ENCODE measurements around the gene FAAP100.
A peak's percentile ranks its signal among the peaks of the same experiment; 100 is the strongest.

Gene FAAP100

GRCh38 chr17:81514739-81515529 lies 37.2 kb downstream of the FAAP100 start:
- H3K36me3 ChIP-seq (ENCODE audit: control insufficient read depth, insufficient read depth, low read length), result peaks cover 22% of the 10 kb centered on the region
- H3K9ac ChIP-seq (ENCODE audit: low read length), result peak overlapping the region; percentile 99
- no peaks in the 10 kb centered on the region for H3K9me3 ChIP-seq (ENCODE audit: control insufficient read depth, low read length)
- no peaks in the 10 kb centered on the region for H3K27me3 ChIP-seq (ENCODE audit: control insufficient read depth, insufficient read depth, low read length)
- peak overlapping the region; percentile 80 for H3K4me3 ChIP-seq (ENCODE audit: low read length)
- H3K4me1 ChIP-seq (ENCODE audit: control insufficient read depth, insufficient read depth, low read length), result peaks cover 43% of the 10 kb centered on the region

- H3K27me3 ChIP-seq (ENCODE audit: control insufficient read depth, insufficient read depth, low read length), result no peaks in the 10 kb centered on the region
- H3K4me3 ChIP-seq (ENCODE audit: low read length), result peak overlapping the region; percentile 73
- peak overlapping the region; percentile 99 for H3K9ac ChIP-seq (ENCODE audit: low read length)
- H3K36me3 ChIP-seq (ENCODE audit: control insufficient read depth, insufficient read depth, low read length), result peaks cover 27% of the 10 kb centered on the region
- no peaks in the 10 kb centered on the region for H3K9me3 ChIP-seq (ENCODE audit: control insufficient read depth, low read length)
- H3K4me1 ChIP-seq (ENCODE audit: control insufficient read depth, insufficient read depth, low read length), result peaks cover 40% of the 10 kb centered on the region
Observed at GRCh38 chr17:81514489-81514738, 37.7 kb downstream of the FAAP100 start.

- H3K27me3 ChIP-seq (ENCODE audit: control insufficient read depth, insufficient read depth, low read length), result no peaks in the 10 kb centered on the region
- peak overlapping the region; percentile 73 for H3K4me3 ChIP-seq (ENCODE audit: low read length)
- peak overlapping the region; percentile 99 for H3K9ac ChIP-seq (ENCODE audit: low read length)
- H3K9me3 ChIP-seq (ENCODE audit: control insufficient read depth, low read length), result no peaks in the 10 kb centered on the region
- peaks cover 28% of the 10 kb centered on the region for H3K36me3 ChIP-seq (ENCODE audit: control insufficient read depth, insufficient read depth, low read length)
- H3K4me1 ChIP-seq (ENCODE audit: control insufficient read depth, insufficient read depth, low read length), result peaks cover 41% of the 10 kb centered on the region
Observed at GRCh38 chr17:81513753-81514488, 38.2 kb downstream of the FAAP100 start.

- H3K27me3 ChIP-seq (ENCODE audit: control insufficient read depth, insufficient read depth, low read length), result no peaks in the 10 kb centered on the region
- H3K36me3 ChIP-seq (ENCODE audit: control insufficient read depth, insufficient read depth, low read length), result peaks cover 28% of the 10 kb centered on the region
- peak overlapping the region; percentile 99 for H3K9ac ChIP-seq (ENCODE audit: low read length)
- H3K4me3 ChIP-seq (ENCODE audit: low read length), result peak overlapping the region; percentile 73
- H3K4me1 ChIP-seq (ENCODE audit: control insufficient read depth, insufficient read depth, low read length), result peaks cover 38% of the 10 kb centered on the region
- no peaks in the 10 kb centered on the region for H3K9me3 ChIP-seq (ENCODE audit: control insufficient read depth, low read length)
Observed at GRCh38 chr17:81513372-81513752, 38.8 kb downstream of the FAAP100 start.

GRCh38 chr17:81512562-81513371 lies 39.4 kb downstream of the FAAP100 start, which contains the start of gene ACTG1:
Gene ACTG1, minus strand, starts transcription at chr17:81512799. Its CDS starts 445 bp downstream, at chr17:81512354.
- H3K9me3 ChIP-seq (ENCODE audit: control insufficient read depth, low read length), result no peaks in the 10 kb centered on the region
- peak within 1 kb of the TSS; percentile 92 for H3K4me3 ChIP-seq (ENCODE audit: low read length)
- peaks cover 32% of the 10 kb centered on the region for H3K4me1 ChIP-seq (ENCODE audit: control insufficient read depth, insufficient read depth, low read length)
- peak within 1 kb of the TSS; percentile 99 for H3K9ac ChIP-seq (ENCODE audit: low read length)
- peaks cover 28% of the 10 kb centered on the region for H3K36me3 ChIP-seq (ENCODE audit: control insufficient read depth, insufficient read depth, low read length)
- no peaks in the 10 kb centered on the region for H3K27me3 ChIP-seq (ENCODE audit: control insufficient read depth, insufficient read depth, low read length)

GRCh38 chr17:81511804-81512561 lies 40.2 kb downstream of the FAAP100 start:
- H3K4me3 ChIP-seq (ENCODE audit: low read length), result peak overlapping the region; percentile 92
- no peaks in the 10 kb centered on the region for H3K9me3 ChIP-seq (ENCODE audit: control insufficient read depth, low read length)
- H3K36me3 ChIP-seq (ENCODE audit: control insufficient read depth, insufficient read depth, low read length), result peaks cover 28% of the 10 kb centered on the region
- no peaks in the 10 kb centered on the region for H3K27me3 ChIP-seq (ENCODE audit: control insufficient read depth, insufficient read depth, low read length)
- peaks cover 26% of the 10 kb centered on the region for H3K4me1 ChIP-seq (ENCODE audit: control insufficient read depth, insufficient read depth, low read length)
- H3K9ac ChIP-seq (ENCODE audit: low read length), result peak overlapping the region; percentile 96

GRCh38 chr17:81511554-81511803 lies 40.7 kb downstream of the FAAP100 start:
- H3K36me3 ChIP-seq (ENCODE audit: control insufficient read depth, insufficient read depth, low read length), result peaks cover 28% of the 10 kb centered on the region
- no peaks in the 10 kb centered on the region for H3K9me3 ChIP-seq (ENCODE audit: control insufficient read depth, low read length)
- peak overlapping the region; percentile 96 for H3K9ac ChIP-seq (ENCODE audit: low read length)
- H3K4me3 ChIP-seq (ENCODE audit: low read length), result peak overlapping the region; percentile 92
- H3K4me1 ChIP-seq (ENCODE audit: control insufficient read depth, insufficient read depth, low read length), result peaks cover 21% of the 10 kb centered on the region
- no peaks in the 10 kb centered on the region for H3K27me3 ChIP-seq (ENCODE audit: control insufficient read depth, insufficient read depth, low read length)

GRCh38 chr17:81510785-81511553 lies 41.2 kb downstream of the FAAP100 start:
- peaks cover 16% of the 10 kb centered on the region for H3K4me1 ChIP-seq (ENCODE audit: control insufficient read depth, insufficient read depth, low read length)
- peak overlapping the region; percentile 92 for H3K4me3 ChIP-seq (ENCODE audit: low read length)
- H3K9ac ChIP-seq (ENCODE audit: low read length), result peak overlapping the region; percentile 96
- H3K27me3 ChIP-seq (ENCODE audit: control insufficient read depth, insufficient read depth, low read length), result no peaks in the 10 kb centered on the region
- no peaks in the 10 kb centered on the region for H3K9me3 ChIP-seq (ENCODE audit: control insufficient read depth, low read length)
- peaks cover 28% of the 10 kb centered on the region for H3K36me3 ChIP-seq (ENCODE audit: control insufficient read depth, insufficient read depth, low read length)

- H3K4me3 ChIP-seq (ENCODE audit: low read length), result peak overlapping the region; percentile 92
- peaks cover 28% of the 10 kb centered on the region for H3K36me3 ChIP-seq (ENCODE audit: control insufficient read depth, insufficient read depth, low read length)
- H3K27me3 ChIP-seq (ENCODE audit: control insufficient read depth, insufficient read depth, low read length), result no peaks in the 10 kb centered on the region
- no peaks in the 10 kb centered on the region for H3K9me3 ChIP-seq (ENCODE audit: control insufficient read depth, low read length)
- H3K9ac ChIP-seq (ENCODE audit: low read length), result peak overlapping the region; percentile 96
- H3K4me1 ChIP-seq (ENCODE audit: control insufficient read depth, insufficient read depth, low read length), result peaks cover 10% of the 10 kb centered on the region
Observed at GRCh38 chr17:81509972-81510784, 42.0 kb downstream of the FAAP100 start.

- Histone ChIP-seq H3K4me3 (ENCODE audit: low read length) (peak overlapping the region; percentile 92), H3K36me3 (ENCODE audit: control insufficient read depth, insufficient read depth, low read length) (peaks cover 28% of the 10 kb centered on the region), H3K4me1 (ENCODE audit: control insufficient read depth, insufficient read depth, low read length) (peaks cover 10% of the 10 kb centered on the region), H3K9ac (ENCODE audit: low read length) (peak overlapping the region; percentile 96), H3K27me3 (ENCODE audit: control insufficient read depth, insufficient read depth, low read length) (no peaks in the 10 kb centered on the region), H3K9me3 (ENCODE audit: control insufficient read depth, low read length) (no peaks in the 10 kb centered on the region)
Observed at GRCh38 chr17:81509207-81509971, 42.8 kb downstream of the FAAP100 start.

Data from mucosa of stomach (tissue), 1 donor.